GM23248 (cell line): ENCODE measurements around the gene GNB2. TPM values are rescaled to one million over a fixed set of nuclear protein-coding genes. Genes with fewer than 3 reads are reported as not detected.
"Not testable (repeated sequence)": the region's sequence is repeated elsewhere in the genome, so short reads cannot be mapped to it uniquely, and the experiment has no call there.

Source experiments
- DNase-seq: peaks from one replicate; pipeline ENCODE4 v3.0.0-alpha.2; 2015
- H2AFZ ChIP-seq: fragments of 200-600 bp; sonication (generic); 2 replicates; pipeline ENCODE4 v1.6.1; 2016; ENCODE audit warnings: antibody characterized with exemption
- H3F3A ChIP-seq: fragments of 200-600 bp; sonication (generic); 2 replicates; pipeline ENCODE4 v1.6.1; 2016; ENCODE audit warnings: mild to moderate bottlenecking, antibody characterized with exemption, mixed run types; ENCODE audit not compliant: insufficient read depth
- H3K27ac ChIP-seq: fragments of 200-600 bp; sonication (generic); 2 replicates; pipeline ENCODE4 v1.5.1; 2016; ENCODE audit warnings: mild to moderate bottlenecking
- H3K27me3 ChIP-seq: fragments of 200-600 bp; sonication (generic); replicated peaks from 2 replicates; pipeline ENCODE4 v1.6.1; 2016; ENCODE audit warnings: mild to moderate bottlenecking; ENCODE audit not compliant: insufficient read depth
- H3K36me3 ChIP-seq: fragments of 200-600 bp; sonication (generic); 2 replicates; pipeline ENCODE4 v1.6.1; 2016; ENCODE audit warnings: low read depth, mild to moderate bottlenecking
- H3K4me1 ChIP-seq: fragments of 200-600 bp; sonication (generic); 2 replicates; pipeline ENCODE4 v1.6.1; 2016; ENCODE audit warnings: mild to moderate bottlenecking; ENCODE audit not compliant: insufficient read depth
- H3K4me2 ChIP-seq: fragments of 200-600 bp; sonication (generic); one replicate; pipeline ENCODE4 v1.6.1; 2016; ENCODE audit warnings: mild to moderate bottlenecking; ENCODE audit not compliant: unreplicated experiment
- H3K4me3 ChIP-seq: fragments of 200-600 bp; sonication (generic); 2 replicates; pipeline ENCODE4 v1.5.1; 2016; ENCODE audit warnings: mild to moderate bottlenecking
- H3K79me2 ChIP-seq: fragments of 200-600 bp; sonication (generic); 2 replicates; pipeline ENCODE4 v1.6.1; 2016; ENCODE audit warnings: mild to moderate bottlenecking; ENCODE audit not compliant: insufficient read depth
- H3K9ac ChIP-seq: fragments of 200-600 bp; sonication (generic); 2 replicates; pipeline ENCODE4 v1.6.1; 2016; ENCODE audit warnings: mild to moderate bottlenecking
- H3K9me2 ChIP-seq: fragments of 200-600 bp; sonication (generic); 2 replicates; pipeline ENCODE4 v1.6.1; 2016; ENCODE audit warnings: mixed run types, mild to moderate bottlenecking, moderate library complexity; ENCODE audit not compliant: insufficient read depth
- H3K9me3 ChIP-seq: fragments of 200-600 bp; sonication (generic); one replicate; pipeline ENCODE4 v1.6.1; 2017; ENCODE audit warnings: low read depth
- H4K20me1 ChIP-seq: fragments of 200-600 bp; sonication (generic); 2 replicates; pipeline ENCODE4 v1.6.0; 2016; ENCODE audit not compliant: insufficient read depth
- EZH2 ChIP-seq: fragments of 200-600 bp; sonication (generic); IDR thresholded peaks from 2 replicates; pipeline ENCODE4 v1.6.1; 2018; ENCODE audit warnings: antibody characterized with exemption, mild to moderate bottlenecking; ENCODE audit not compliant: insufficient read depth, poor library complexity, severe bottlenecking
- EZH2phosphoT487 ChIP-seq: fragments of 200-600 bp; sonication (generic); IDR thresholded peaks from 2 replicates; pipeline ENCODE4 v1.6.1; 2018; ENCODE audit warnings: antibody characterized with exemption, moderate library complexity, mild to moderate bottlenecking, low read depth; ENCODE audit not compliant: insufficient read depth
- WGBS, 2 experiments: methylation state at CpG; one replicate each; pipeline ENCODE4 v1.1.6; 2015 to 2017; ENCODE audit warnings: low lambda C conversion rate in 2 of 2, low coverage in 1 of 2; ENCODE audit errors: missing lambda C conversion rate in 2 of 2; 5-methylcytosine and 5-hydroxymethylcytosine counted together
- in situ Hi-C: fragments of 300-500 bp; cut with MboI; formaldehyde crosslinking; loops from 2 replicates; pipeline ENCODE4 v1.15.0; 2020
- polyA plus RNA-seq: library from polyadenylated mRNA; unstranded; fragments of >200 nt; fragmentation: Nextera tagmentation; extraction: Ambion mirVana; gene quantifications from 2 replicates; pipeline ENCODE4 v1.2.1, GENCODE V29; 2016
- total RNA-seq: library from RNA; depleted of rRNA; stranded (reverse); fragments of >200 nt; shearing (Covaris generic); gene quantifications from 2 replicates; pipeline ENCODE4 v1.2.3, GENCODE V29; 2014

GNB2 gene
- total and polyA plus RNA-seq, 2 experiments from 2014 or later: 89.8 to 132 TPM

DNA sequence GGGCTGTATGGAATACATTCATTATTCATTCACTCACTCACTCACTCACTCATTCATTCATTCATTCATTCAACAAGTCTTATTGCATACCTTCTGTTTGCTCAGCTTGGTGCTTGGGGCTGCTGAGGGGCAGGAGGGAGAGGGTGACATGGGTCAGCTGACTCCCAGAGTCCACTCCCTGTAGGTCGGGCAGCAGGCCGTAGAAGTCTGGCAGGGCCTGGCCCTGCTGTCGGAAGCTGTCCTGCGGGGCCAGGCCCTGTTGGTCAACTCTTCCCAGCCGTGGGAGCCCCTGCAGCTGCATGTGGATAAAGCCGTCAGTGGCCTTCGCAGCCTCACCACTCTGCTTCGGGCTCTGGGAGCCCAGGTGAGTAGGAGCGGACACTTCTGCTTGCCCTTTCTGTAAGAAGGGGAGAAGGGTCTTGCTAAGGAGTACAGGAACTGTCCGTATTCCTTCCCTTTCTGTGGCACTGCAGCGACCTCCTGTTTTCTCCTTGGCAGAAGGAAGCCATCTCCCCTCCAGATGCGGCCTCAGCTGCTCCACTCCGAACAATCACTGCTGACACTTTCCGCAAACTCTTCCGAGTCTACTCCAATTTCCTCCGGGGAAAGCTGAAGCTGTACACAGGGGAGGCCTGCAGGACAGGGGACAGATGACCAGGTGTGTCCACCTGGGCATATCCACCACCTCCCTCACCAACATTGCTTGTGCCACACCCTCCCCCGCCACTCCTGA lies 49.1 kb downstream of the GNB2 start:
- DNase-seq: no peak
- Histone ChIP-seq H3K9me3 (no peaks in the 10 kb centered on the region), H3K36me3 (no peaks in the 10 kb centered on the region), H3K79me2 (no peaks in the 10 kb centered on the region), H2AFZ (no peak overlapping the region), H3K4me1 (peaks cover 23% of the 10 kb centered on the region), H3K27me3 (peaks cover 27% of the 10 kb centered on the region), H3K9ac (no peak overlapping the region), H4K20me1 (no peaks in the 10 kb centered on the region), H3F3A (peaks cover 30% of the 10 kb centered on the region), H3K4me3 (no peak overlapping the region), H3K4me2 (no peak overlapping the region), H3K9me2 (no peaks in the 10 kb centered on the region), H3K27ac (no peak overlapping the region)
- 81 to 82% methylated on average over 17 of the region's 17 CpGs for WGBS, 2 experiments
- in situ Hi-C loops: no loop called here
- TF ChIP-seq EZH2: no peak
- TF ChIP-seq EZH2phosphoT487: no peak

DNA sequence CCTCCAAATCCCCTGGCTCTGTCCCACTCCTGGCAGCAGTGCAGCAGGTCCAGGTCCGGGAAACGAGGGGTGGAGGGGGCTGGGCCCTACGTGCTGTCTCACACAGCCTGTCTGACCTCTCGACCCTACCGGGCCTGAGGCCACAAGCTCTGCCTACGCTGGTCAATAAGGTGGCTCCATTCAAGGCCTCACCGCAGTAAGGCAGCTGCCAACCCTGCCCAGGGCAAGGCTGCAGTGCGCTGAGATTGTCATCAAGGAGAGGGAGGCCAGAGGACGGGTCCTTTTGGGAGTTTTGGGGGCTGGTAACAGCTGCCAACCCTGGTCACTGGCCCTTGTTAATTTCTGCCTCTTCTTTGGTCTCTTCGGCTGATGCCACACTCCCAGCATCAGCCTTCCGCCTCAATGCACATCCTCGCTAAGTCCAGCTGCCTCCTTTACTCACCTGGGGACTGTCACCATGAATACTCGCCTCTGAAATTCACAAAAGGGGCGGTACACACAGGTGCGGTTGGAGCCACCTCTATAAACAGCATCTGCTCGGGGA lies 50.3 kb downstream of the GNB2 start:
- Histone ChIP-seq H3K27me3 (peaks cover 27% of the 10 kb centered on the region), H3K4me2 (no peak overlapping the region), H3K4me1 (peaks cover 24% of the 10 kb centered on the region), H3K9me2 (no peaks in the 10 kb centered on the region), H3K36me3 (no peaks in the 10 kb centered on the region), H3K4me3 (no peak overlapping the region), H2AFZ (no peak overlapping the region), H3K9ac (no peak overlapping the region), H3K27ac (no peak overlapping the region), H4K20me1 (no peaks in the 10 kb centered on the region), H3F3A (peaks cover 33% of the 10 kb centered on the region), H3K79me2 (no peaks in the 10 kb centered on the region), H3K9me3 (no peaks in the 10 kb centered on the region)
- in situ Hi-C loops: no loop called here
- no peak for TF ChIP-seq EZH2
- TF ChIP-seq EZH2phosphoT487: no peak
- DNase-seq: no peak
- WGBS, 2 experiments: 69 to 71% methylated on average over 16 of the region's 16 CpGs

DNA sequence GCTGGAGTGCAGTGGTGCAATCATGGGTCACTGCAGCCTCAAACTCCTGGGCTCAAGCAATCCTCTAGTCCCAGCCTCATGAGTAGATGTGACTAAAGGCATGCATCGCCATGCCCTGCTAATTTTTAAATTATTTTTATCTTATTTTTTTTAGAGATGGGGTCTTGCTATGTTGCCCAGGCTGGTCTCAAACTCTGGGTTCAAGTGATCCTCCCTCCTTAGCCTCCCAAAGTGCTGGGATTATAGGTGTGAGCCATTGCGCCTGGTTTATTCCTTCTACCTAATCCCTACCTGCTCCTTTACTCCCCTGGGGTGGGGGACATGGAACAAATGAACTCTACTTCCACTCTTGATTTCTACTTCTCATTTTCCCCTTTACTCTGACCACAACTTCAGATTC lies 50.8 kb downstream of the GNB2 start:
- H3K4me2 ChIP-seq, H3K79me2 ChIP-seq, H3K4me3 ChIP-seq, H3K9ac ChIP-seq, H3K36me3 ChIP-seq, H3K9me3 ChIP-seq, H4K20me1 ChIP-seq, H3K27ac ChIP-seq, DNase-seq, H2AFZ ChIP-seq, in situ Hi-C loops, H3K9me2 ChIP-seq: not testable (repeated sequence)
- peaks cover 24% of the 10 kb centered on the region for H3K4me1 ChIP-seq
- peaks cover 27% of the 10 kb centered on the region for H3K27me3 ChIP-seq
- WGBS, 2 experiments: 87 to 88% methylated on average over 2 of the region's 2 CpGs
- peaks cover 33% of the 10 kb centered on the region for H3F3A ChIP-seq

DNA sequence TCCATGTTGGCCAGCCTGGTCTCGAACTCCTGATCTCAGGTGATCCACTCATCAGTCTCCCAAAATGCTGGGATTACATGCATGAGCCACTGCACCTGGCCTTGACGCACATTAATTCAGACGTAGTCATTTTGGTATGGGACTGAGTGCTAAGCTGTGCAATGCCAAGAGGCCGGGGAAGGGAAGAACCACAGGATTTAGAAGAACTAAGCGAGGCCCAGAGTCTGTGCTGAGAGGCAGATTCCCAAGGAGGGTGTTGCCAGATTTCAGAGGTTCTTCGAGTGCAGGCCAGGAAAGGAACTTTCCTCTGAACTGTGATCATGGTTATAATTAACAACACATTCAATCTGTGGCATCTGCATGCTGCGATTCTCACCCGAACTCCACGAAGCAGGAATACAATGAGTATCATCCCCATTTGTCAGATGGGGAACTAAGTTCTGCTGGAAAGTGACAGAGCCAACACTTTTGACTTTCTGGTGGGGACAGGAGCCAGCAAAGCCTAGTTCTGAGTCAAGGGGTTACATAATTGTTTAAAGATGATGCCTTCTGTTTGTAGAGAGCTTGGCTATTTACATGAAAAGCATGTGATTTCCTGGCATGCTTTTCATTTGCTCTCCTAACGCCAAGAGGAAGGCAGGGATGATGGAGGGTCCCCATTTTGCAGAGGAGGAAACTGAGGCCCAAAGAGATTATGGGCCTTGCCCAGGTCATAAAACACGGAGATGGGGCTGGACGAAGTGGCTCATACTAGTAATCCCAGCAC lies 53.6 kb downstream of the GNB2 start:
- Histone ChIP-seq H3K27ac (peak overlapping the region; percentile 78), H3K79me2 (no peaks in the 10 kb centered on the region), H3K9ac (peak overlapping the region; percentile 65; the same call in 1 of the 2 replicates), H3K4me2 (peak overlapping the region; percentile 90), H3K4me1 (peaks cover 19% of the 10 kb centered on the region), H4K20me1 (no peaks in the 10 kb centered on the region), H2AFZ (0 out of 2 replicates have a peak overlapping the region, but pooled peaks have one; percentile 8), H3K9me2 (no peaks in the 10 kb centered on the region), H3K27me3 (no peaks in the 10 kb centered on the region), H3K9me3 (no peaks in the 10 kb centered on the region), H3K36me3 (no peaks in the 10 kb centered on the region), H3F3A (peaks cover 33% of the 10 kb centered on the region), H3K4me3 (no peak overlapping the region)
- WGBS, 2 experiments: 21 to 25% methylated on average over 12 of the region's 12 CpGs
- peak; percentile 93 for DNase-seq
- TF ChIP-seq EZH2phosphoT487: no peak
- no peak for TF ChIP-seq EZH2
- in situ Hi-C loops: no loop called here
